ENCODE measurements around the gene SLC4A3. TPM values are rescaled to one million over a fixed set of nuclear protein-coding genes. Genes with fewer than 3 reads are reported as not detected.

The SLC4A3 gene
- total and polyA plus RNA-seq, 2 of the 13 experiments (the other 11 are each of a cell fraction or from before 2014, with no cell fraction given) = 0.18 to 0.95 TPM

GRCh38 chr2:219618733-219619122 lies 8.7 kb upstream of the SLC4A3 start (continued):
- TF ChIP-seq TAF15 (IDR thresholded peaks at IDR 0.05; ENCODE audit: low read depth, low read length, poor library complexity, severe bottlenecking) = no peak
- peak; percentile 69 for TF ChIP-seq ZBTB21 (CRISPR knock-in tag; IDR thresholded peaks at IDR 0.05)
- TF ChIP-seq BCL6 (CRISPR knock-in tag; IDR thresholded peaks at IDR 0.05) = peak; percentile 98
- 0 out of 2 replicates have a peak, but pooled peaks have one; percentile 20 for TF ChIP-seq MED1 (CRISPR knock-in tag; IDR thresholded peaks at IDR 0.05)
- no peak for TF ChIP-seq ZNF18 (CRISPR knock-in tag; IDR thresholded peaks at IDR 0.05; ENCODE audit: insufficient replicate concordance)
- no peak for TF ChIP-seq GMEB2 (CRISPR knock-in tag; IDR thresholded peaks at IDR 0.05; ENCODE audit: low read depth)
- no peak for TF ChIP-seq ZNF276 (CRISPR knock-in tag; IDR thresholded peaks at IDR 0.05; ENCODE audit: low read depth)
- TF ChIP-seq ERF (CRISPR knock-in tag; IDR thresholded peaks at IDR 0.05) = no peak
- TF ChIP-seq HOXA7 (CRISPR knock-in tag; IDR thresholded peaks at IDR 0.05) = no peak
- TF ChIP-seq ZNF468 (CRISPR knock-in tag; IDR thresholded peaks at IDR 0.05) = no peak
- TF ChIP-seq ZNF331 (CRISPR knock-in tag; IDR thresholded peaks at IDR 0.05) = no peak
- no peak for TF ChIP-seq ZNF879 (CRISPR knock-in tag; IDR thresholded peaks at IDR 0.05)
- no peak for TF ChIP-seq CAMTA2 (CRISPR knock-in tag; IDR thresholded peaks at IDR 0.05; ENCODE audit: borderline replicate concordance)
- no peak for TF ChIP-seq MXD1 (CRISPR knock-in tag; IDR thresholded peaks at IDR 0.05)
- no peak for TF ChIP-seq ZNF383 (CRISPR knock-in tag; IDR thresholded peaks at IDR 0.05; ENCODE audit: borderline replicate concordance)
- TF ChIP-seq NFRKB (IDR thresholded peaks at IDR 0.05) = no peak
- no peak for TF ChIP-seq ZNF646 (CRISPR knock-in tag; IDR thresholded peaks at IDR 0.05)
